Gastrocnemius medialis (tissue), 4 donors: ENCODE data around the gene RAB44.

Source experiments
- POLR2A ChIP-seq, 2 donors: fragments of 450-650 bp; IDR thresholded peaks; one replicate each; pipeline ENCODE4 v1.6.1; 2017; ENCODE audit warnings: antibody characterized with exemption in 2 of 2, mild to moderate bottlenecking in 2 of 2, moderate library complexity in 2 of 2
- TF ChIP-seq, protein P1 (sequence below), 5 experiments: fragments of 450-650 bp in 3 of 5; fragments of 200-600 bp in 2 of 5; sonication (generic) in 2 of 5; IDR thresholded peaks in 4 of 5; conservative IDR thresholded peaks in 1 of 5; 1 replicate in 4 of 5; 2 replicates in 1 of 5; pipeline ENCODE4 v1.5.1; 2016 to 2019; ENCODE audit warnings: antibody characterized with exemption in 5 of 5, mild to moderate bottlenecking in 3 of 5, moderate library complexity in 3 of 5

DNA sequence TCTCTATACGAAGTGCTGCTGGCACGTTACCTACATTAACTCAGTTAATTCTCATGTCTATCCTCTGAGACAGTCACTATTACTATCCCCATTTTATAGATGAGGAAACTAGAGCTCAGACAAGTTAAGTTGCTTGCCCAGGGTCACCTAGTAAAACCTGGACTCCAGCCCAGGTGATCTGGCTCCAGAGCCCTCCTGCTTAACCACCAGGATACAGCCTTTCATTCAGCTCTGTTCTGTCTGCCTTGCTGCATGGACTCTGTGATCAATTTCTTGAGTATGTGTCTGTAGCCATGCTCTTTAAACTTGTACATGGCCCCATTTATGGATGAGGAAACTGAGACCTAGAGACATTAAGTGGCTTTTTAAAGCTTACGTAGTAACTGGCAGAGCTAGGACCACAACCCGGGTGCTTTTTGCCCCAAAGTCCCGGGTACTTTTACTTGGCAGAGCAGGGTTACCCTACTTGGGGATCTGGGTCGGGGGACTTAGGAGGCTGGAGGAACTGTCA lies 14.4 kb upstream of the RAB44 start:
- TF ChIP-seq, protein P1, sequence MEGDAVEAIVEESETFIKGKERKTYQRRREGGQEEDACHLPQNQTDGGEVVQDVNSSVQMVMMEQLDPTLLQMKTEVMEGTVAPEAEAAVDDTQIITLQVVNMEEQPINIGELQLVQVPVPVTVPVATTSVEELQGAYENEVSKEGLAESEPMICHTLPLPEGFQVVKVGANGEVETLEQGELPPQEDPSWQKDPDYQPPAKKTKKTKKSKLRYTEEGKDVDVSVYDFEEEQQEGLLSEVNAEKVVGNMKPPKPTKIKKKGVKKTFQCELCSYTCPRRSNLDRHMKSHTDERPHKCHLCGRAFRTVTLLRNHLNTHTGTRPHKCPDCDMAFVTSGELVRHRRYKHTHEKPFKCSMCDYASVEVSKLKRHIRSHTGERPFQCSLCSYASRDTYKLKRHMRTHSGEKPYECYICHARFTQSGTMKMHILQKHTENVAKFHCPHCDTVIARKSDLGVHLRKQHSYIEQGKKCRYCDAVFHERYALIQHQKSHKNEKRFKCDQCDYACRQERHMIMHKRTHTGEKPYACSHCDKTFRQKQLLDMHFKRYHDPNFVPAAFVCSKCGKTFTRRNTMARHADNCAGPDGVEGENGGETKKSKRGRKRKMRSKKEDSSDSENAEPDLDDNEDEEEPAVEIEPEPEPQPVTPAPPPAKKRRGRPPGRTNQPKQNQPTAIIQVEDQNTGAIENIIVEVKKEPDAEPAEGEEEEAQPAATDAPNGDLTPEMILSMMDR (IDR thresholded peaks at IDR 0.05 in 4 of 5, conservative IDR thresholded peaks at IDR 0.05 in 1 of 5), result no peak
- TF ChIP-seq POLR2A (IDR thresholded peaks at IDR 0.05), result no peak
